ENCODE measurements around the gene NFKBIB. TPM values are rescaled to one million over a fixed set of nuclear protein-coding genes. Genes with fewer than 3 reads are reported as not detected.
A peak's percentile ranks its signal among the peaks of the same experiment; 100 is the strongest.

NFKBIB gene
- total and polyA plus RNA-seq, 2 of the 8 experiments (the other 6 are each of a cell fraction or from before 2014, with no cell fraction given): 37.3 to 44.1 TPM

- 0 out of 2 replicates have a peak, but pooled peaks have one; percentile 18 for TF ChIP-seq BACH1 (IDR thresholded peaks at IDR 0.05; ENCODE audit: low read length)
These were observed at the start of gene NFKBIB, which contains the start of gene SIRT2 (continued) for GRCh38 chr19:38899447-38900201.

All from H1 (cell line).